HepG2 (cell line): Measurements from ENCODE around the gene IFRD1. TPM values are rescaled to one million over a fixed set of nuclear protein-coding genes. Genes with fewer than 3 reads are reported as not detected.

Experiments used
- polyA plus RNA-seq, 8 experiments: library from polyadenylated mRNA; depleted of rRNA in 3 of 8; stranded (reverse) in 7 of 8; unstranded in 1 of 8; fragments of >200 nt; fragmentation: Illumina TruSeq in 4 of 8; extraction: Trizol in 4 of 8; gene quantifications; 2 replicates each; pipeline versions ENCODE4 v1.2.1 to v1.2.3, GENCODE V29; 2011 to 2016; ENCODE audit warnings: low read depth in 4 of 8, missing spikeins in 1 of 8, mixed read lengths in 1 of 8; ENCODE audit not compliant: insufficient read depth in 1 of 8
- small RNA-seq, 3 experiments: library from RNA; depleted of rRNA; stranded (forward); fragments of <200 nt; gene quantifications; one replicate each; pipeline ENCODE3, GENCODE V24; 2012; ENCODE audit warnings: low read depth in 2 of 3, low replicate concordance in 1 of 3; ENCODE audit not compliant: insufficient read length in 3 of 3, insufficient read depth in 2 of 3
- total RNA-seq, 5 experiments: library from RNA; depleted of rRNA; stranded (reverse); fragments of >200 nt; fragmentation: Illumina TruSeq; extraction: Trizol; gene quantifications; 2 replicates each; pipeline ENCODE4 v1.2.3, GENCODE V29; 2016; ENCODE audit warnings: low read depth in 1 of 5

IFRD1 gene
- total and polyA plus RNA-seq, 2 of the 13 experiments (the other 11 are each of a cell fraction or from before 2014, with no cell fraction given), result 50.9 to 55.5 TPM

Small RNA genes lying within 50 kb of the gene (small RNA-seq; reads per million reads assigned to genes)
- 0 reads per million in 3 experiments for gene AC079741.1

Other genes starting within 250 kb of the IFRD1 start
- 13.5 and 19.1 TPM in 2 replicates for gene DOCK4, start 244.1 kb upstream of the IFRD1 start, total RNA-seq (2016; rRNA removed; fragmentation: Illumina TruSeq; extraction: Trizol)
- 16.2 and 17.4 TPM in 2 replicates for gene DOCK4, start 244.1 kb upstream of the IFRD1 start, polyA plus RNA-seq (2011; rRNA removed)
- gene ZNF277, start 243.8 kb upstream of the IFRD1 start, total RNA-seq (2016; rRNA removed; fragmentation: Illumina TruSeq; extraction: Trizol), result 30.1 and 44.8 TPM in 2 replicates
- gene ZNF277, start 243.8 kb upstream of the IFRD1 start, polyA plus RNA-seq (2011; rRNA removed), result 20.0 and 29.1 TPM in 2 replicates
- 0.62 and 1.2 TPM in 2 replicates for gene LSMEM1, start 30.5 kb downstream of the IFRD1 start, total RNA-seq (2016; rRNA removed; fragmentation: Illumina TruSeq; extraction: Trizol)
- 1.3 and 1.4 TPM in 2 replicates for gene LSMEM1, start 30.5 kb downstream of the IFRD1 start, polyA plus RNA-seq (2011; rRNA removed)